Cardiac ventricle fibroblast (primary cell): ENCODE results near the gene ORC2. TPM values are rescaled to one million over a fixed set of nuclear protein-coding genes. Genes with fewer than 3 reads are reported as not detected.

Experiments
- total RNA-seq: library from RNA; depleted of rRNA; stranded (reverse); fragments of >200 nt; gene quantifications from 2 replicates; pipeline ENCODE4 v1.2.3, GENCODE V29; 2015

The ORC2 gene
- total RNA-seq: 7.7 and 8.4 TPM in 2 replicates

GRCh38 chr2:200963124-200963917, at the start of gene ORC2:
TSS of gene ORC2 (minus strand) at chr2:200963660. CDS start at chr2:200958123, 5,537 bp downstream.

GRCh38 chr2:200888704-200889625, 74.5 kb downstream of the ORC2 start, which contains the start of the genes NIF3L1 and PPIL3:
TSS of gene NIF3L1 (plus strand) at chr2:200889371. CDS start at chr2:200891944, 2,573 bp downstream.
TSS of gene PPIL3 (minus strand) at chr2:200889077. CDS start at chr2:200887615, 1,462 bp downstream.

GRCh38 chr2:200864176-200865034, 99.1 kb downstream of the ORC2 start, which contains the start of gene CLK1:
TSS of gene CLK1 (minus strand) at chr2:200864658. CDS start at chr2:200861862, 2,796 bp downstream.

Other genes starting within 250 kb of the ORC2 start
- gene BZW1, start 151.8 kb downstream of the ORC2 start, total RNA-seq: 250 and 276 TPM in 2 replicates
- 39.9 and 43.6 TPM in 2 replicates for gene CLK1, start 99.0 kb downstream of the ORC2 start, total RNA-seq
- gene PPIL3, start 74.6 kb downstream of the ORC2 start, total RNA-seq: 17.5 and 53.0 TPM in 2 replicates
- 14.8 and 15.8 TPM in 2 replicates for gene NIF3L1, start 74.3 kb downstream of the ORC2 start, total RNA-seq
- 4.7 and 7.2 TPM in 2 replicates for gene HYCC2, start 108.0 kb upstream of the ORC2 start, total RNA-seq
- gene NDUFB3, start 108.3 kb upstream of the ORC2 start, total RNA-seq: 46.2 and 60.9 TPM in 2 replicates
- 52.6 and 55.2 TPM in 2 replicates for gene CFLAR, start 152.5 kb upstream of the ORC2 start, total RNA-seq
- 2.7 and 3.7 TPM in 2 replicates for gene CASP10, start 219.5 kb upstream of the ORC2 start, total RNA-seq